GM15510 (cell line): Measurements from ENCODE around the gene MED12L.

ENCODE experiments used
- POLR2A ChIP-seq: IDR thresholded peaks from 3 replicates; pipeline ENCODE4 v1.6.1; 2011; ENCODE audit warnings: borderline replicate concordance; ENCODE audit not compliant: insufficient read length; ENCODE audit errors: extremely low read depth

Gene MED12L

DNA sequence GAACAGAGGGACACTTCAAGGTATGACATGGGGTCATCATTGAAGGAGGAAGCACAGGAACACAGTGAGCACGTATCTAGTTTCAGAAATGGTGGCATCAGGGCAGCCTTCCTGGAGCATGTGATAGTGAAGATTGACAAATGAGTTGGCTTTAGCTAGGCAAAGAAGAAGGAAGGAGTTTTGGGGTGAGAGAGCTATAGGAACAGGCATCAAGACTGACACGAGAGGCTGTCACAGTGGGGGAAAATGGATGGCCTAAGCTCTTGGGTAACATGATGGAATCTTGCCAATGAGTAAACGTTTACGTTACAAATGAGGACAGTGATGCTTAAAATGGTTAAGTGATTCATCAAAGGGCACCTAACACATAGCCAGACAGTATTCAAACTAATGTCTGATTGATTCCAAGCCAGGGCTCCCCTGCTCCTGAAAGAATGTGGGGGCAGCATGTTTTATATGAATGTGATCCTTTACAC is 140.7 kb downstream of the MED12L start:
- no peak for TF ChIP-seq POLR2A

- no peak for TF ChIP-seq POLR2A
These were observed 141.4 kb downstream of the MED12L start for GRCh38 chr3:151226825-151227224.

DNA sequence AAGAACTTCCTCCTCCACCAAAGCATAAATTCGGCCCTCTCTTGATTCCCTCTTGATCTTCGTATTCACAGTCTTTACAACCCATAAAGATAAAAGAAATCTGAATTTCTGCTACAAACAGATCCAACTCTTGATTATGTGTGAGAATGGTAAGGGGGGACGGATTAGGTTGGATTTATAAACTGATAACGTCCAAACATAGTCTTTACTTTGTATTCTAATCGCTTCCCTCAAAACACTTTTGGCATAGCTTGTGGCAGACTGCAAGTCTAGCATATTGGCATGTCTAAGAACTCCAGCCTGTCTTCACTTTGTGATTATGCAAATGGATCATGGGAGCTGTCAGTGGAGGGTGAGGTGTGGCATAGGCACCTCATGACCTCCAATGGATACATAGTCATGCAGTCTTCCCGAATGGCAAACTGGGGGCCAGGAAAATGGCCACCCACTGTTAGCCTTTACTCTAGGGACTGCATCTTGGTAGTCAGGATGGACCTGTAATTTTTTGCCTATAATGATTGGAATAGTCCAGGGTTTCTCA is 141.9 kb downstream of the MED12L start:
- TF ChIP-seq POLR2A, result no peak

DNA sequence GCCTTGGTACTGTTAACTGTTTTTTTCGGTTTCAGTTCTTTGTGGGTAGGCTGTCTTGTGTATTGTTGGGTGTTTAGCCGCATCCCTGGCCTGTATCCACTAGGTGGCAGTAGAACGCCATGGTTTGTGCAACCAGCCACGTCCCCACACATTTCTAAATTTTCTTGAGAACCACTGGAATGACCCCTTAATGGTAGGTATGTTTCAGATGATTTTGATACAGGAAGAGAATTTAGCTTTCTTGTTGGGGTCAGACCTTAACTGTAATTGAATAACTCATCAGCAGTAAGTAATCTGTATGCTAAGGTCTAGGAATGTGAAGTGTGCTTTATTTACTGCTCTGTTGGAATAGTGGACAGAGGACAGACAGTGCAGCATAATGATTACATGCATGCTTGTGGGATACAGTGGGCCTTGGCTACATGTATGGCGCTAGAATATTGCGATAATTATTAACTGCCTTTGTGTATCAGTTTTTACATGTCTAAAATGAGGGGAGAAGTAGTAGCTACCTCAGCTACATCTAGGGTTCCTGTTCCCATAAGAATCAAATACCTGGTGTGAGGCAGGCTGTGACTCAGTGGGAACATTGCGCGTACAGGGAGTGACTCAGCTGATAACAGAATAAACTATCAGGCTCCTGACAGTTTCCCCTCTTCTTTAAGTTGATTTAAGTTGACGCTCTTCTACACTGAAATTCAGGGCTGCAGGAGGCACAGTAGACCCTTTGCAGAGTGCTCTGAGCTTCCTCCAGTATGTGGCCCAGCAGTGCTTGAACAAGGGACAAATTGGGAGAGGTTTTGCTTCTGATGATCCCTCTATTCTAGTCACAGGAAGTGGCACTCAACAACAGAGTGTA is 142.6 kb downstream of the MED12L start:
- TF ChIP-seq POLR2A, result no peak

DNA sequence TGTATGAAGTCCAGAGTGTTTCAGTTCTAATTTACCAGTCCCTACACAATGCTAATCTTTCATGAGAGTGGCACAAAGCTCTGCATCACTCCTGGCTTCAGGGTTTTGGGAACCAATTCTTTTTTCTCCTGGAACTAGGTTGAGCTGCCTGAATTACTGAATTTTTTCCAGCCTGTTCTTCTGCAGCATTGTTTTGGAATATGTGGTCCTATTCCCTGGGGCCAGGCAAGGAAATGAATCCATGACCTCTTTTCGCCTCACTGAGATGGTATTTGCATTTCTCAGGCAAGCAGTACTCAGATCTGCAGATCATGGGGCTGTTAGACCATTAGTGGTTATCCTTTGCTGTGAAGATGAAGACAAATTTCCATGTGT is 143.2 kb downstream of the MED12L start:
- TF ChIP-seq POLR2A, result no peak

- TF ChIP-seq POLR2A, result no peak
These were observed 145.2 kb downstream of the MED12L start for GRCh38 chr3:151230646-151231045.

- no peak for TF ChIP-seq POLR2A
These were observed 147.5 kb downstream of the MED12L start for GRCh38 chr3:151232991-151233390.

DNA sequence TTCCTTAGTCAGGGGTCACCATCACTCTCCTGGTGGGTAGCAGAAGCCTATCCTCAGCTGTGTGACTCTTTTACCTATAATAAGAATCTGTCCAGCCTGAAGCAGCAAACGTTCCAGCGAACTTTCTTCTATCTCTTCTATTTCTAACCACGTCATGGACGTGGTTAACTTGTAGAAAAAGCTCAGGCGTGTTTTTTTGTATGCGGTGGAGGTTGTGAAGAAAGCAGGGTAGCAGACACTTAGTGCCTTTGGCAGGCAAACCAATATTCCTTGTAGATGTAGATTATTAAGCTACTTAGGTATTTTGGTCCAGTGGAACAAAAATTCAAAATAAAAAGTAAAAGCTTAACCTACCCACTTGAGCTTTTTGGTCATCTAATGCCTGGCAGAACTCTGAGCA is 149.4 kb downstream of the MED12L start:
- TF ChIP-seq POLR2A, result no peak

DNA sequence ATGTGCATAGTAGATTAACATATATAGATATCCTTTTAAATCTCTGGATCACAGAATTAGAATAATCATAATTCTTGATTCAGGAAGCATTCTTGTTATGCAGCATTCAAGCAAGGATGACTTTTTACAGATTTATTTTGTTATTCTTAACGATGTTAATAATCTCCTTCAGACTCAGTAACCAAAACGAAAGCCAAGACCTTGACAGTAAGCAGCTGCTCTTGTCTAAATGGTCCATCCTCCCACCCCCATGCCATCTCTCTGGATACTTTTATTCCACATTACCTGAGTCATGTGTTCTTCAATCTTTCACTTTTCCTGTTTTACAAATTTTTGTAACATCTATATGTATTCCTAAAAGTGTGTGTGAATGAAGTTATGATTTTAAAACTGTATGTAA is 150.9 kb downstream of the MED12L start:
- TF ChIP-seq POLR2A, result no peak

GRCh38 chr3:151236736-151237135 is 151.3 kb downstream of the MED12L start:
- TF ChIP-seq POLR2A, result no peak

DNA sequence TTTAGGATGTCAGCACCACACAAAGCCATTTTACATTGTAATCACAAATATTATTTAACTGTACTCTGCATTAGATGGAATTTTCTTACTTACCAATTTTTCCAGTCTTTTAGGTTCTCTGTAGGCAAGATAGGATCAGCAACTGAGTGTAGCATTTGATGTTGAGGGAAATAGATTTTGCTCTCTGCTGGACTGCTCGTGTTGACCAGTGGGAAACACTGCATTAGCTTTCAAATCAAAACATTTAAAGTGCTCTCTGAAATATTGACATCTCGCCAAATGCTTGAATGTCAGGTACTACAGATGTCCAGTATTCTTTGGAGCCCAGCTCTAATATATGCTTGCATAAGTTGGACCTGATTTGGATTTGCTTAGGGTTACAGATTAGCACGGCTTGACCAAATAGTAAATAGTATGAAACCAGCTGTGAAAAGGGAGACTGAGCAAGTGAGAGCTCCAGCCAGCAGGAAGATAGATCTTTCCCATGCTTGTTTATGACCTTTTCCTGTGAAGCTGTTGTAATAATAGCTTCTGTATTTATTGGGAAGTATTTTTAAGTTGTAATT is 163.4 kb downstream of the MED12L start:
- TF ChIP-seq POLR2A, result no peak

DNA sequence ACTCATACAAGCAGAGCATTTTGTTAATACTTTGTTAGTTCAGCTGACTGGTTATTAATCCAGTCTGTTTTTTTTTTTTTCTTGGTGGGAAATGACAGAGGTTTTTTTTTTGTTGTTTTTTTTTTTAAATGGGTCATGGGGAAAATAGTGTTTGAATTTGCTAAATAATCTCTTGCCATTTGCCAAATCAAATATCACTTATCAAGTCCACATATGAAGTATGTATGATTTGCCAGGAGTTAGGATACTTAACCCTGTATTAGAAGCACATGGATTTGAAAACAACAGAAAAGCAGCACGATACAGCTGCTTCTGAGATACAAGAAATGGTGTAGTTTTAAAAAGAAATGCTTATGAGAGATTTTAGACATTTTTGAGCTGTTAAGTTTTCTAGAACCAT is 171.3 kb downstream of the MED12L start:
- no peak for TF ChIP-seq POLR2A

DNA sequence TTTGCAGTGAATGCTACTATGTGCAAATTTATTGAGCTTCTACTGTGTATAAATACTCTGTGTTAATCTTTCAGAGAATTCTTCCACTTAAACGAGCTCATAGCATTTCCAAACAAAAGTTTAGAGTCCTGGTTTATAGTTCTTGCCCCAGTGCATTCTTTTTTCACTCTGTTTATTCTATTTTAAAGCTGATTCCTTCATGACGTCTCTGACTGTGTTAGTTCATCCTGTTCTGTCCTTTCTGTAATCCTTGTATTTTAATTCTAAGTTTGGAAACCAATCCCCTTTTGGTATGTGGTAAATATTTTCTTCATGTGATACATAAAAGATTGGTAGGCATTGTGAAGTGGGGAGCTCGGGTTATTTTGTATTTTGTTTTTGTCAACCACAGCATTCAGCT is 174.2 kb downstream of the MED12L start:
- TF ChIP-seq POLR2A, result no peak

DNA sequence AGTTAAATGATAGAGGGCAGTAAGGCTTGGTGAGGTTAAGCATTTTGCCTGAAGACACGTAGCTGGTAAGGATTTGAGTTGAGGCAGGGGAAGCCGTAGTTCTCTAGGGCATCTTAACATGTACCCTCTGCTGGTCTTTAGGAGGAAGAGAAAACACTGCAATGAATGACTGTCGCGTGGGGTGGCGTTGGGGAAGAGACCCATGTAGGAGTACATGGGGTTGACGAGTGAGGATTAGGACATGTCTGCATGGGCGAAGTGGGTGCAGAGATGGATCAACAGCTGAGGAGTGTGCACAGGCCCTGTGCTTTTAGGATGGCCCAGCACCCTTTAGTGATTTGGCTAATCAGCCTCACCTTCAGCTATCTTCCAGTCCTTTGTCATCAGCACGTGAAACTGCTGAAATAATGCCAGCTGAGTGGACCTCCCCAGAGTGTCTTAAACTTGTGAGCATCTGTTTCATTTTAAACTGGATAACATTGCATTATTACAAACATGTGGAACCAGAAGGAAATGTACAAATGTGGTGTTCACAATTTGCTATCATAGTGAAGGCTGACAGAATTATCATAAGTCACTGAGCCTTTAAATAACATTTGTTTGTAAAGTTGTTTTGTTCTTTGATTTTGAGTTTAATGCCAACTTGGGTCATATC is 177.5 kb downstream of the MED12L start:
- TF ChIP-seq POLR2A, result no peak

GRCh38 chr3:151264605-151265004 is 179.1 kb downstream of the MED12L start:
- TF ChIP-seq POLR2A, result no peak
